NCI-H524 (cell line): ENCODE results near the gene DNAAF1.
"Not testable (repeated sequence)": the region's sequence is repeated elsewhere in the genome, so short reads cannot be mapped to it uniquely, and the experiment has no call there.

ENCODE experiments used
- DNase-seq, 2 experiments: peaks; one replicate each; lab custom pipeline; 2025; lab: John Stamatoyannopoulos, UW

DNAAF1 gene

GRCh38 chr16:84183911-84184591 is 38.9 kb downstream of the DNAAF1 start:
- peak in 1 of 2 experiments; percentile 39 for DNase-seq

- no peak for DNase-seq
Observed at GRCh38 chr16:84184775-84185174, 39.7 kb downstream of the DNAAF1 start.

GRCh38 chr16:84186685-84187437 is 41.8 kb downstream of the DNAAF1 start, which contains the start of gene TAF1C:
TAF1C (minus strand) TSS chr16:84187057; CDS start chr16:84184988, 2,069 bp downstream.
- DNase-seq = peak; percentile 96

GRCh38 chr16:84190731-84191388 is 45.8 kb downstream of the DNAAF1 start, which contains the start of gene ADAD2:
ADAD2 (plus strand) TSS chr16:84191157; CDS start chr16:84191231, 74 bp downstream.
- DNase-seq = no peak

- DNase-seq = no peak
Observed at GRCh38 chr16:84191466-84191865, 46.4 kb downstream of the DNAAF1 start.

- DNase-seq = no peak
Observed at GRCh38 chr16:84193480-84193879, 48.4 kb downstream of the DNAAF1 start.

- no peak for DNase-seq
Observed at GRCh38 chr16:84194018-84194417, 48.9 kb downstream of the DNAAF1 start.

GRCh38 chr16:84194470-84195200 is 49.5 kb downstream of the DNAAF1 start:
- peak in 1 of 2 experiments; percentile 40 for DNase-seq

- no peak for DNase-seq
Observed at GRCh38 chr16:84195201-84196093, 50.3 kb downstream of the DNAAF1 start.

- DNase-seq = no peak
Observed at GRCh38 chr16:84196101-84196500, 51.0 kb downstream of the DNAAF1 start.

GRCh38 chr16:84196727-84197394 is 51.8 kb downstream of the DNAAF1 start:
- no peak for DNase-seq

- no peak for DNase-seq
Observed at GRCh38 chr16:84197466-84198128, 52.5 kb downstream of the DNAAF1 start.

GRCh38 chr16:84198401-84198800 is 53.3 kb downstream of the DNAAF1 start:
- no peak for DNase-seq

GRCh38 chr16:84199097-84199496 is 54.0 kb downstream of the DNAAF1 start:
- no peak for DNase-seq

GRCh38 chr16:84199861-84200260 is 54.8 kb downstream of the DNAAF1 start:
- no peak for DNase-seq

- DNase-seq = not testable (repeated sequence)
Observed at GRCh38 chr16:84204551-84204950, 59.4 kb downstream of the DNAAF1 start.

GRCh38 chr16:84205123-84205522 is 60.0 kb downstream of the DNAAF1 start:
- not testable (repeated sequence) for DNase-seq

- no peak for DNase-seq
Observed at GRCh38 chr16:84205976-84206691, 61.0 kb downstream of the DNAAF1 start.

- no peak for DNase-seq
Observed at GRCh38 chr16:84207251-84207650, 62.1 kb downstream of the DNAAF1 start.
